Measurements from ENCODE around the gene PLPPR3.

GRCh38 chr19:791567-792305 is 30.0 kb downstream of the PLPPR3 start:
- TF ChIP-seq CTCF (IDR thresholded peaks at IDR 0.05) (no peak), JUND (IDR thresholded peaks at IDR 0.05) (no peak), SMC3 (IDR thresholded peaks at IDR 0.05; ENCODE audit: low read depth, low read length) (no peak), RAD21 (IDR thresholded peaks at IDR 0.05; ENCODE audit: low read length) (no peak), RFX5 (IDR thresholded peaks at IDR 0.05; ENCODE audit: low read length) (no peak), ELF1 (IDR thresholded peaks at IDR 0.05) (no peak)
